NCI-H2107 (cell line): ENCODE measurements around the gene AHCY.
"Not testable (repeated sequence)": the region's sequence is repeated elsewhere in the genome, so short reads cannot be mapped to it uniquely, and the experiment has no call there.

ENCODE experiments used
- DNase-seq: peaks from one replicate; lab custom pipeline; 2025; lab: John Stamatoyannopoulos, UW

AHCY gene

GRCh38 chr20:34254979-34255378 lies 48.2 kb downstream of the AHCY start:
- no peak for DNase-seq

- DNase-seq = not testable (repeated sequence)
These were observed 50.6 kb downstream of the AHCY start for GRCh38 chr20:34252431-34253086.

- no peak for DNase-seq
These were observed 51.5 kb downstream of the AHCY start for GRCh38 chr20:34251619-34252018.

GRCh38 chr20:34250005-34250404 lies 53.1 kb downstream of the AHCY start:
- DNase-seq = no peak

- no peak for DNase-seq
These were observed 53.9 kb downstream of the AHCY start for GRCh38 chr20:34249291-34249690.

DNA sequence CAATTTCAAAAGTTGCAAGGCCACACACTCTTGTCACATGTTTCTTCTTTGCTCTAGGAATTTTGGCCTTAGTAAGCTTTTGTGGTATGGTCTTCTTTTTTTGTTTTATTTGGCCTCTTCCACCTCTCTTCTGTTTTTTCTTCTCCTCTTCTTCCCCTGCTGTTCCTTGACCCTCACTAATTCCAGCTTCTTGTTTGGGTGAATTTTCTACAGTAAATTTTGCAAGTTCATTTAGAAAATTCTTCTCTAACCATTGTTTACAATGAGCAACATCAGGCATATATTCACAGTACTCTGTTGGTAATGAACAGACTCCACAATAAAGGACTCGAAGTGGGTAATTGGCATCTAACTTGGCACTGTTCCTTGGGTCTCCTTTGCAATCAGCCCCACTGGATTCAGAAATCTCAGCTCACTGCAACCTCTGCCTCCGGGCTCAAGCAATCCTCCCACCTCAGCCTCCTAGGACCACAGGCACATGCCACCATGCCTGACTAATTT lies 57.0 kb downstream of the AHCY start:
- no peak for DNase-seq

DNA sequence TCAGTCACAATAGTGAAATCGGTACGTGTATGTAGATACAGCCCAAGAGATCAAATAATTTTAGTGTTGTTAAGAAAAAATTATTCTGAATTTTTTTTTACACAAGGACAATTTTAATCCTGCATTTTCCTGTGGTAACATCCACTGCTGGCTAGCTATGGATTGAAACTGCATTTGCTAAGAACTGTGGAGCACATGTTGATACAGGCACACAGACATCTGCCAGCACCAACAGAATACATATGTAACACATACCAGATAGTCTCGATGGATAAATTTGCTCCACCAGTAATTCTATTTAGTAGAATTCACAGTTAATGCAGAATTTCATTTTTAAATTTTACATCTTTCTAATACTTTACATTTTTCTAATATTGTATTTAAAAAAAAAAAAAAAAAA lies 59.8 kb downstream of the AHCY start:
- no peak for DNase-seq

DNA sequence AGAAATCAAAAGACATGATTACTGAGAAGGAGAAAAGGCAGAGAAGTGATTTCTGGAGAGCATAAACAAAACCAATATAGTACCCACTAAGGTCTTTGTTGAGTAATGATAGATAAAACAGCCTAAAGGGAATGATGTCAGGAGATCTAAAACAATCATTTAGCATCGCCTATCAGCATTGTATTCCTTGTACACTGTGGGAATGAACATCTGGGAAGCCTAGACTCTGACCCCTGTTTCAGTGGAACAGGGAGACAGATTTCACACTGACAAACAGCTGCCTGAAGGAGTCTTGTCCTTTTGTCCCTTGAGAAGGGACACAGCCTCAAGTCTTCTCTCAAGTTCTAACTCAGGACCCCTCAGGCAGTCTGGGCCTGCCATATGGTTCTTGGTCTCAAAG lies 60.3 kb downstream of the AHCY start:
- DNase-seq = no peak

DNA sequence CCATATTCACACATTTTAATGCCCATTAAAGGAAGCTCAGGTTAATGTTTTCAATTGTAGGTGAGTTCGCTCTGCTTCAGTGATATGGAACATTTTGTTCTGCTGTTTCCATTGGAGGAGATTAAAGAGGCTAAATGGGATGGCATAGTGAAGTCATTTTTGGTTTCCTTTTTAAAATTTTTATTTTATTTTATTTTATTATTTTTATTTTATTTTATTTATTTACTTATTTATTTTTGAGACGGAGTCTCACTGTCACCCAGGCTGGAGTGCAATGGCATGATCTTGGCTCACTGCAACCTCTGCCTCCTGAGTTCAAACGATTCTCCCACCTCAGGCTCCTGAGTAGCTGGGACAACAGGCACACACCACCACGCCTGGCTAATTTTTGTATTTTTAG lies 61.1 kb downstream of the AHCY start:
- not testable (repeated sequence) for DNase-seq

DNA sequence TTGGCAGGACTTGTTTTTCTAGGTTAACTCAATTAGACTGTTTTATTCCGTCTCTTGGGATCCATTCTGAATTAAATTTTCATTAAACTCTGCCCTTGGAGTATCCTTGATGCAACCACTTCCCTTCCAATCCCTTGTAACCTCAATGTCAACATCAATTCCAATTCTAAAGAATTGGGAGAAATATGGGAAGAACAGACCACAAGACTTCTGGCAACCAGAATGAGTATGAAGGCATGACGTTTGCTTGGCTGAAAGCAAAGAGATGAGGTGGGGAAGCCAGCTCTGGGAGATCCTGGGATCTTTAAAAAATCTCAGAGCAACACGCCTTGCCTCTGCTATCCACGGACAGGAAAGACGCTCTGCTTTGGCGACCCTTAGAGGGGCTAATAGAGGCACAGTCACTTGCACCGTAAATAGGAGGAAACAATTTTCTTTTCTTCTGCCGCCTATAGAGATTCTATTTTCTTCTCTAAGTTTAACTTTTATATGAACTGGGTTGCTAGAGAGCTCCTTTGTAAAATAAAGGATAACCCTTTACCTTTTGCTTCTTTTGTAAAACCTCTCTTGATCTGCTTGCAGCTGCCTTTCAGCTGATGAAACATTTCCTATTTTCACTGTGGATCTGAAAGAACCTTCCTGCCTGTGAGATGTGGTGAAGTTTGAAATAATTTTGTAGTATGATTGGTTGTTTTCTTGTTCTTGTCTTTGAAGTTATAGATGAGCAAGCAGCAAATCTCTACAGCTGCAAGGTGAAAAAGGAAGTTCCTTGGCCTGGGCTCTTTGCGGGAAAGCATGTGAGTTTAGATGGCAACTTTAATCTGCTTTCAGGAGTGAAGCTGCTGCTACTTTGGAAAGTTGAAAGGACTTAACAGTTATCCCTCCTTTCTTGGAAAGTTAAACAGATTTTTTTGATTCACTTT lies 62.2 kb downstream of the AHCY start, which contains the start of gene ASIP:
ASIP (plus strand) TSS at position 731 of the 923 bp plus-strand sequence. CDS start 18,952 bp downstream, outside the sequence.
- DNase-seq = no peak

- DNase-seq = no peak
These were observed 63.0 kb downstream of the AHCY start for GRCh38 chr20:34240121-34240520.

- DNase-seq = no peak
These were observed 65.2 kb downstream of the AHCY start for GRCh38 chr20:34237942-34238341.

DNA sequence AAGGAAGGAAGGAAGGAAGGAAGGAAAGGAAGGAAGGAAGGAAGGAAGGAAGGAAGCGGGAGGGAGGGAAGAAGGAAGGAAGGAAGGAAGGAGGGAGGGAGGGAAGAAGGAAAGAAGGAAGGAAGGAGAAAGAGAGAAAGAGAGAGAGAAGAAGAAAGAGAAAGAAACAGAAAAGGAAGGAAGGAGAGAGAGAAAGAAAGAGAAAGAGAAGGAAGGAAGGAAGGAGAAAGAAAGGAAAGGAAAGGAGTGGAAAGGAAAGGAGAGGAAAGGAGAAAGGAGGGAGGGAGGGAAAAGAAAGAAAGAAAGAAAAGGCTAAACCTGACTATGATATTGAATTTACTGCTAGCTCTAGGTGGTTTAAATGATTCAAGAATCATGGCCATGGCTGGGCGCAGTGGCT lies 67.3 kb downstream of the AHCY start:
- DNase-seq = no peak

GRCh38 chr20:34233687-34234086 lies 69.5 kb downstream of the AHCY start:
- DNase-seq = no peak

- no peak for DNase-seq
These were observed 70.6 kb downstream of the AHCY start for GRCh38 chr20:34232494-34233087.

DNA sequence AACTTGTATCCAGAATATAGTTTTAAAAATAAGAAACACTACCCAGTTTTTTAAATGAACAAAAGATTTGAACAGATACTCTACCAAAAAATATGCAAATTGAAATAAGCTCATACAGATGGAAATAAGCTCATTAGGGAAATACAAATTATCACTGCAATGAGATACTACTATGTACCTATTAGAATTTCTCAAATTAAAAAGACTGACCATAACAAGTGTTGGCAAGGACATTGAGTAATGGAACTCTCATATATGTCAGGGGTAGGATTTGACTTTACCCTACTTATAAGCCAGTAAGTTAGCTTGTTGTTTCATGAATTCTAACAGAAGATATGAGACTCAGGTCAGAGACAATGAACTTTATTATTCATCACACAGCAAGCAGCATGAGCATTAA lies 71.5 kb downstream of the AHCY start:
- no peak for DNase-seq
